Esophagus squamous epithelium (tissue), 4 donors: Measurements from ENCODE around the gene TXNDC11.

ENCODE experiments used
- POLR2A ChIP-seq, 4 donors: fragments of 450-650 bp; IDR thresholded peaks; one replicate each; pipeline ENCODE4 v1.6.1; 2017; ENCODE audit warnings: antibody characterized with exemption in 4 of 4, mild to moderate bottlenecking in 4 of 4, moderate library complexity in 3 of 4
- TF ChIP-seq, protein P1 (sequence below), 6 experiments: fragments of 450-650 bp in 4 of 6; fragments of 200-600 bp in 2 of 6; sonication (generic) in 2 of 6; IDR thresholded peaks; one replicate each; pipeline ENCODE4 v1.5.1; 2016 to 2019; ENCODE audit warnings: antibody characterized with exemption in 6 of 6, mild to moderate bottlenecking in 4 of 6, moderate library complexity in 4 of 6

DNA sequence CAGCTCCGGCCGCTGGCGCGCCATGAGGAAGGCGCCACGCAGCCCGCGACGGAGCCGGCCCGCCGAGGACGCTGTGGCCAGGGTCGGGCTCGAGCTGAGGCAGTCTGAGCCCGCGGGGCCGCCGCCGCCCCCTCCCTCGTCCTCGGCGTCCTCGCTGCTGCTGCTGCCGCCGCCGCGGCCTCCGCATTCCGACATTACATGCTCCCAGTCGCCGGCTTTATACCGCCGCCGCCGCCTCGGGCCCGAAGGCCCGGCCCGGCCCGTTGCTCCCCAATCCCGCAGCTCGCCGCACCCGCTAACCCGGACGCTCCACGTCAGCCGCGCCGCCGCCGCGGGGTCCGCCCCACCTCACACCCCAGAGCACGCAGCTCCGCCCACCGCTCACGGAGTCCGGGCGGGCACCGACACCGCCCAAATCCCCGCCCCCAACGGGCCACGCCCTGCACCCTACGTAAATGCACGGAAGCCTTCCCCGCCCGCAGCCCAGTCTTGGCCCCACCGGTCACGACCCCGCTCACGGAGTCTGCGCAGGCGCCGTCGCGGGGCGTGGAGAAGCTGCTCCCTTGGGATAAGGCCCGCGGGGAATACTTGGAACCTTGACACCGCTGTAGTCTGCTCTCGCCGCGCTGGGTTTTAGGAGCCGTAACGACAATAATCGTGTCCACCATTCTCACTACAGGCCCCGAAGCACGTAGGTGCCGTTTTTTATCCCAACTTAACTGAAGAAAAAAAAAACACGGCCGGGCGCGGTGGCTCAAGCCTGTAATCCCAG lies at the start of gene TXNDC11:
- TF ChIP-seq, protein P1, sequence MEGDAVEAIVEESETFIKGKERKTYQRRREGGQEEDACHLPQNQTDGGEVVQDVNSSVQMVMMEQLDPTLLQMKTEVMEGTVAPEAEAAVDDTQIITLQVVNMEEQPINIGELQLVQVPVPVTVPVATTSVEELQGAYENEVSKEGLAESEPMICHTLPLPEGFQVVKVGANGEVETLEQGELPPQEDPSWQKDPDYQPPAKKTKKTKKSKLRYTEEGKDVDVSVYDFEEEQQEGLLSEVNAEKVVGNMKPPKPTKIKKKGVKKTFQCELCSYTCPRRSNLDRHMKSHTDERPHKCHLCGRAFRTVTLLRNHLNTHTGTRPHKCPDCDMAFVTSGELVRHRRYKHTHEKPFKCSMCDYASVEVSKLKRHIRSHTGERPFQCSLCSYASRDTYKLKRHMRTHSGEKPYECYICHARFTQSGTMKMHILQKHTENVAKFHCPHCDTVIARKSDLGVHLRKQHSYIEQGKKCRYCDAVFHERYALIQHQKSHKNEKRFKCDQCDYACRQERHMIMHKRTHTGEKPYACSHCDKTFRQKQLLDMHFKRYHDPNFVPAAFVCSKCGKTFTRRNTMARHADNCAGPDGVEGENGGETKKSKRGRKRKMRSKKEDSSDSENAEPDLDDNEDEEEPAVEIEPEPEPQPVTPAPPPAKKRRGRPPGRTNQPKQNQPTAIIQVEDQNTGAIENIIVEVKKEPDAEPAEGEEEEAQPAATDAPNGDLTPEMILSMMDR (IDR thresholded peaks at IDR 0.05): peak in 3 of 6 experiments; percentile 3 to 24 (median 9)
- TF ChIP-seq POLR2A (IDR thresholded peaks at IDR 0.05): peak in 3 of 4 donors; percentile 82 to 99 (median 98)
